PC-9 (cell line): ENCODE measurements around the gene SP140.

Source experiments
- EZH2 ChIP-seq: fragments of 200-600 bp; sonication (generic); IDR thresholded peaks from 2 replicates; pipeline ENCODE4 v1.8.0; 2017; ENCODE audit warnings: antibody characterized with exemption, low read depth
- TF ChIP-seq, protein P1 (sequence below): fragments of 200-600 bp; sonication (generic); conservative IDR thresholded peaks from 2 replicates; pipeline ENCODE4 v1.6.1; 2017; ENCODE audit warnings: mixed run types, antibody characterized with exemption, mild to moderate bottlenecking, moderate library complexity

DNA sequence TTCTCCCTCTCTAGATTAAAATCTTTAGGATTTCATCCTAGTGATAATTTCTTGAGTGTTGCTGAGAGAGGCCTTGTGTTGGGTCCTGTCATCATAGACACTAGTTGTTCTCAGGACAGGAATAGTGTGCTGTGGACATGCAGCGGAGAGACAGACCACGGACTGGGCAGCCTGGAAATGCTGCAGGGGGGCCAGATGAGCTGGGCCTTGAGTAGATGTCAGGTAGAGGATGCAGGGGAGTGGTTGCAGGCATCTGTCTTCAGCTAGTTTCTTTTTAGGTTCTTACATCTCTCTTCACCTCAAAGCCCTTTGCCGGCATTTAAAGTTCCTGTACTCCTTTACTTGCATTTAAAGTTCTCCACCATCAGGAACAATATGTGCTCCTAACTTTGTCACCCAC is 48.5 kb upstream of the SP140 start:
- TF ChIP-seq, protein P1, sequence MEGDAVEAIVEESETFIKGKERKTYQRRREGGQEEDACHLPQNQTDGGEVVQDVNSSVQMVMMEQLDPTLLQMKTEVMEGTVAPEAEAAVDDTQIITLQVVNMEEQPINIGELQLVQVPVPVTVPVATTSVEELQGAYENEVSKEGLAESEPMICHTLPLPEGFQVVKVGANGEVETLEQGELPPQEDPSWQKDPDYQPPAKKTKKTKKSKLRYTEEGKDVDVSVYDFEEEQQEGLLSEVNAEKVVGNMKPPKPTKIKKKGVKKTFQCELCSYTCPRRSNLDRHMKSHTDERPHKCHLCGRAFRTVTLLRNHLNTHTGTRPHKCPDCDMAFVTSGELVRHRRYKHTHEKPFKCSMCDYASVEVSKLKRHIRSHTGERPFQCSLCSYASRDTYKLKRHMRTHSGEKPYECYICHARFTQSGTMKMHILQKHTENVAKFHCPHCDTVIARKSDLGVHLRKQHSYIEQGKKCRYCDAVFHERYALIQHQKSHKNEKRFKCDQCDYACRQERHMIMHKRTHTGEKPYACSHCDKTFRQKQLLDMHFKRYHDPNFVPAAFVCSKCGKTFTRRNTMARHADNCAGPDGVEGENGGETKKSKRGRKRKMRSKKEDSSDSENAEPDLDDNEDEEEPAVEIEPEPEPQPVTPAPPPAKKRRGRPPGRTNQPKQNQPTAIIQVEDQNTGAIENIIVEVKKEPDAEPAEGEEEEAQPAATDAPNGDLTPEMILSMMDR: no peak
- TF ChIP-seq EZH2: no peak
